OCI-LY1 (cell line): ENCODE results near the gene NSD2.

ENCODE experiments used
- CTCF ChIP-seq: fragments of 200-600 bp; sonication (generic), shearing (Covaris generic); IDR thresholded peaks from 2 replicates; pipeline ENCODE4 v1.5.1; 2017; ENCODE audit warnings: mild to moderate bottlenecking, antibody characterized with exemption, low read length, moderate library complexity, mixed read lengths
- EZH2 ChIP-seq: fragments of 200-600 bp; sonication (generic), shearing (Covaris generic); IDR thresholded peaks from 2 replicates; pipeline ENCODE4 v1.8.0; 2017; ENCODE audit warnings: borderline replicate concordance, mixed run types, mild to moderate bottlenecking, antibody characterized with exemption, low read length, moderate library complexity, mixed read lengths

GRCh38 chr4:1841887-1842210, 29.3 kb upstream of the NSD2 start:
- no peak for TF ChIP-seq CTCF
- no peak for TF ChIP-seq EZH2
